GM19397 (cell line): ENCODE measurements around the gene GABRG3.

ENCODE experiments used
- ATAC-seq: cut with Tn5 transposase; IDR thresholded peaks from one replicate; pipeline ENCODE4 v1.9.1; 2021; ENCODE audit warnings: mild to moderate bottlenecking, moderate library complexity; ENCODE audit not compliant: unreplicated experiment

The GABRG3 gene

GRCh38 chr15:26970712-26971210 lies at the start of gene GABRG3:
Gene GABRG3, plus strand, starts transcription at chr15:26971181.
- ATAC-seq = no peak

- no peak for ATAC-seq
Measured at GRCh38 chr15:26921433-26921832, 49.5 kb upstream of the GABRG3 start.

- ATAC-seq = no peak
Measured at GRCh38 chr15:26926081-26926480, 44.9 kb upstream of the GABRG3 start.

GRCh38 chr15:26928051-26928450 lies 42.9 kb upstream of the GABRG3 start:
- no peak for ATAC-seq

GRCh38 chr15:26929588-26929987 lies 41.4 kb upstream of the GABRG3 start:
- no peak for ATAC-seq

GRCh38 chr15:26934848-26935247 lies 36.1 kb upstream of the GABRG3 start:
- no peak for ATAC-seq

- no peak for ATAC-seq
Measured at GRCh38 chr15:26935322-26935721, 35.7 kb upstream of the GABRG3 start.

GRCh38 chr15:26936502-26936901 lies 34.5 kb upstream of the GABRG3 start:
- no peak for ATAC-seq

- no peak for ATAC-seq
Measured at GRCh38 chr15:26937134-26937533, 33.8 kb upstream of the GABRG3 start.

- no peak for ATAC-seq
Measured at GRCh38 chr15:26939398-26939797, 31.6 kb upstream of the GABRG3 start.

- ATAC-seq = no peak
Measured at GRCh38 chr15:26941489-26941888, 29.5 kb upstream of the GABRG3 start.

- ATAC-seq = no peak
Measured at GRCh38 chr15:26943866-26944265, 27.1 kb upstream of the GABRG3 start.

- no peak for ATAC-seq
Measured at GRCh38 chr15:26945046-26945445, 25.9 kb upstream of the GABRG3 start.

GRCh38 chr15:26950001-26950400 lies 21.0 kb upstream of the GABRG3 start:
- no peak for ATAC-seq

- no peak for ATAC-seq
Measured at GRCh38 chr15:26954403-26954802, 16.6 kb upstream of the GABRG3 start.

GRCh38 chr15:26967719-26968269 lies 3.2 kb upstream of the GABRG3 start:
- no peak for ATAC-seq

GRCh38 chr15:26968806-26969205 lies 2.2 kb upstream of the GABRG3 start:
- no peak for ATAC-seq

GRCh38 chr15:26971271-26972018 lies 464 bp downstream of the GABRG3 start:
- no peak for ATAC-seq

GRCh38 chr15:26972636-26973035 lies 1.7 kb downstream of the GABRG3 start:
- ATAC-seq = no peak

- ATAC-seq = no peak
Measured at GRCh38 chr15:26974120-26974780, 3.3 kb downstream of the GABRG3 start.

- no peak for ATAC-seq
Measured at GRCh38 chr15:26981492-26981891, 10.5 kb downstream of the GABRG3 start.

- ATAC-seq = no peak
Measured at GRCh38 chr15:26983822-26984221, 12.8 kb downstream of the GABRG3 start.
